Thymus (tissue), 11 donors: ENCODE data around the gene NAB1. TPM values are rescaled to one million over a fixed set of nuclear protein-coding genes. Genes with fewer than 3 reads are reported as not detected.

Experiments used
- DNase-seq, 9 donors: peaks; one replicate each; pipeline ENCODE4 v3.0.0-alpha.2; 2013; ENCODE audit warnings: low spot score in 9 of 9, low read depth in 6 of 9, missing footprints in 1 of 9
- H3K27ac ChIP-seq, 2 donors: one replicate each; pipeline ENCODE4 v1.5.1; 2013; ENCODE audit warnings: control low read depth in 1 of 2, low read depth in 1 of 2, low read length in 1 of 2, mild to moderate bottlenecking in 1 of 2, moderate library complexity in 1 of 2
- H3K27me3 ChIP-seq, 2 donors: one replicate each; pipeline ENCODE4 v1.5.1; 2013; ENCODE audit warnings: low read length in 1 of 2; ENCODE audit not compliant: control insufficient read depth in 2 of 2, insufficient read depth in 1 of 2
- H3K36me3 ChIP-seq, 2 donors: one replicate each; pipeline ENCODE4 v1.5.1; 2013; ENCODE audit warnings: low read length in 1 of 2, mild to moderate bottlenecking in 1 of 2, moderate library complexity in 1 of 2; ENCODE audit not compliant: control insufficient read depth in 2 of 2, insufficient read depth in 2 of 2
- H3K4me1 ChIP-seq, 2 donors: one replicate each; pipeline ENCODE4 v1.5.1; 2013; ENCODE audit warnings: low read length in 2 of 2; ENCODE audit not compliant: control insufficient read depth in 2 of 2, insufficient read depth in 2 of 2
- H3K4me3 ChIP-seq, 2 donors: one replicate each; pipeline ENCODE4 v1.5.1; 2013; ENCODE audit warnings: low read length in 2 of 2, control low read depth in 1 of 2, mild to moderate bottlenecking in 1 of 2
- H3K9me3 ChIP-seq, 2 donors: one replicate each; pipeline ENCODE4 v1.5.1; 2013; ENCODE audit warnings: low read length in 1 of 2, mild to moderate bottlenecking in 1 of 2; ENCODE audit not compliant: control insufficient read depth in 2 of 2, insufficient read depth in 1 of 2
- WGBS: extraction: QIAGEN DNeasy Blood & Tissue Kit; methylation state at CpG from one replicate; pipeline ENCODE4 v1.1.7; 2013; 5-methylcytosine and 5-hydroxymethylcytosine counted together
- polyA plus RNA-seq: library from polyadenylated mRNA; stranded (reverse); fragments of 200-250 nt; gene quantifications from one replicate; pipeline ENCODE4 v1.2.3, GENCODE V29; 2013
- total RNA-seq: library from RNA; stranded (reverse); fragments of 120-200 nt; gene quantifications from one replicate; pipeline ENCODE4 v1.2.4, GENCODE V29; 2013
- donor health status: healthy.

Gene NAB1
- total and polyA plus RNA-seq, 2 donors, result 22.7 to 37.3 TPM

GRCh38 chr2:190662754-190663153, 13.9 kb downstream of the NAB1 start:
- Histone ChIP-seq H3K27ac (no peak overlapping the region), H3K4me3 (no peak overlapping the region), H3K4me1 (peaks cover 0 to 2% of the 10 kb centered on the region in 2 donors), H3K36me3 (peaks cover 5 to 18% of the 10 kb centered on the region in 2 donors), H3K9me3 (no peaks in the 10 kb centered on the region), H3K27me3 (no peaks in the 10 kb centered on the region)
- 93% methylated on average over 3 of the region's 3 CpGs for WGBS
- no peak for DNase-seq

- Histone ChIP-seq H3K27me3 (no peaks in the 10 kb centered on the region), H3K9me3 (no peaks in the 10 kb centered on the region), H3K4me3 (no peak overlapping the region), H3K36me3 (peaks cover 5 to 18% of the 10 kb centered on the region in 2 donors), H3K27ac (no peak overlapping the region), H3K4me1 (peaks cover 0 to 2% of the 10 kb centered on the region in 2 donors)
- WGBS, result 92% methylated on average over 2 of the region's 2 CpGs
- no peak for DNase-seq
Observed at GRCh38 chr2:190663348-190663747, 14.5 kb downstream of the NAB1 start.

GRCh38 chr2:190663839-190664238, 15.0 kb downstream of the NAB1 start:
- no peak for DNase-seq
- Histone ChIP-seq H3K4me1 (peaks cover 0 to 2% of the 10 kb centered on the region in 2 donors), H3K36me3 (peaks cover 5 to 22% of the 10 kb centered on the region in 2 donors), H3K9me3 (no peaks in the 10 kb centered on the region), H3K4me3 (no peak overlapping the region), H3K27ac (no peak overlapping the region), H3K27me3 (no peaks in the 10 kb centered on the region)
- WGBS, result 94% methylated on average over 3 of the region's 3 CpGs

- H3K4me1 ChIP-seq, result peaks cover 0 to 2% of the 10 kb centered on the region in 2 donors
Observed at GRCh38 chr2:190664240-190664639, 15.4 kb downstream of the NAB1 start.

GRCh38 chr2:190666895-190667294, 18.0 kb downstream of the NAB1 start:
- 63% methylated on average over 1 of the region's 1 CpG for whole genome bisulfite sequencing
- peaks cover 7 to 29% of the 10 kb centered on the region in 2 donors for H3K36me3 ChIP-seq
- no peak overlapping the region for H3K4me3 ChIP-seq
- H3K9me3 ChIP-seq, result no peaks in the 10 kb centered on the region
- no peak overlapping the region for H3K27ac ChIP-seq
- DNase-seq, result no peak
- H3K27me3 ChIP-seq, result no peaks in the 10 kb centered on the region
- no peaks in the 10 kb centered on the region for H3K4me1 ChIP-seq

More at GRCh38 chr2:190664240-190664639, 15.4 kb downstream of the NAB1 start:
- Histone ChIP-seq H3K9me3 (no peaks in the 10 kb centered on the region), H3K36me3 (peaks cover 7 to 24% of the 10 kb centered on the region in 2 donors), H3K4me3 (no peak overlapping the region), H3K27me3 (no peaks in the 10 kb centered on the region), H3K27ac (no peak overlapping the region)
- WGBS, result 99% methylated on average over 2 of the region's 2 CpGs
- DNase-seq, result no peak

- H3K27ac ChIP-seq, result no peak overlapping the region
- no peaks in the 10 kb centered on the region for H3K27me3 ChIP-seq
- no peak for DNase-seq
- no peaks in the 10 kb centered on the region for H3K4me1 ChIP-seq
- H3K36me3 ChIP-seq, result peaks cover 7 to 42% of the 10 kb centered on the region in 2 donors
- no peaks in the 10 kb centered on the region for H3K9me3 ChIP-seq
- H3K4me3 ChIP-seq, result no peak overlapping the region
Observed at GRCh38 chr2:190668892-190669291, 20.0 kb downstream of the NAB1 start.

- no peak overlapping the region for H3K4me3 ChIP-seq
- no peaks in the 10 kb centered on the region for H3K27me3 ChIP-seq
- peaks cover 10 to 57% of the 10 kb centered on the region in 2 donors for H3K36me3 ChIP-seq
- DNase-seq, result no peak
- H3K4me1 ChIP-seq, result no peaks in the 10 kb centered on the region
- WGBS, result 97% methylated on average over 10 of the region's 10 CpGs
- no peaks in the 10 kb centered on the region for H3K9me3 ChIP-seq
- no peak overlapping the region for H3K27ac ChIP-seq
Observed at GRCh38 chr2:190670182-190670946, 21.5 kb downstream of the NAB1 start.

GRCh38 chr2:190674966-190675650, 26.2 kb downstream of the NAB1 start:
- WGBS, result 91% methylated on average over 1 of the region's 1 CpG
- no peaks in the 10 kb centered on the region for H3K27me3 ChIP-seq
- no peak overlapping the region for H3K4me3 ChIP-seq
- no peak overlapping the region for H3K27ac ChIP-seq
- peaks cover 6 to 49% of the 10 kb centered on the region in 2 donors for H3K36me3 ChIP-seq
- no peak for DNase-seq
- no peaks in the 10 kb centered on the region for H3K9me3 ChIP-seq
- H3K4me1 ChIP-seq, result peaks cover 9 to 17% of the 10 kb centered on the region in 2 donors

GRCh38 chr2:190677255-190677654, 28.4 kb downstream of the NAB1 start:
- H3K36me3 ChIP-seq, result peaks cover 3 to 36% of the 10 kb centered on the region in 2 donors

More at GRCh38 chr2:190677255-190677654, 28.4 kb downstream of the NAB1 start:
- WGBS, result 96% methylated on average over 4 of the region's 4 CpGs
- Histone ChIP-seq H3K27me3 (no peaks in the 10 kb centered on the region), H3K4me1 (peaks cover 9 to 19% of the 10 kb centered on the region in 2 donors), H3K4me3 (no peak overlapping the region), H3K27ac (no peak overlapping the region), H3K9me3 (no peaks in the 10 kb centered on the region)
- DNase-seq, result no peak
